ENCODE measurements around the gene ARHGEF12.

- no peak for TF ChIP-seq CTCF (conservative IDR thresholded peaks at IDR 0.05; ENCODE audit: low read depth, low read length)
- TF ChIP-seq EZH2 (IDR thresholded peaks at IDR 0.05; ENCODE audit: low read length, unreplicated experiment) = no peak
- TF ChIP-seq EZH2phosphoT487 (IDR thresholded peaks at IDR 0.05; ENCODE audit: borderline replicate concordance, low read length) = no peak
Measured at GRCh38 chr11:120509346-120510053, 173.3 kb downstream of the ARHGEF12 start.
